Nephron (organoid): ENCODE data around the gene VPS39.

Experiments
- H3K27ac Mint-ChIP-seq, 3 experiments: 2 replicates each; pipeline ENCODE4 v1.8.0; 2020; ENCODE audit warnings: mixed read lengths in 3 of 3, mild to moderate bottlenecking in 2 of 3, moderate library complexity in 1 of 3
- H3K27me3 Mint-ChIP-seq: 2 replicates; pipeline ENCODE4 v1.8.0; 2021; ENCODE audit warnings: low read depth, mild to moderate bottlenecking, moderate library complexity, mixed read lengths
- H3K36me3 Mint-ChIP-seq: 2 replicates; pipeline ENCODE4 v1.8.0; 2020; ENCODE audit warnings: low read depth, mixed read lengths
- H3K4me1 Mint-ChIP-seq: 2 replicates; pipeline ENCODE4 v1.8.0; 2020; ENCODE audit warnings: mixed read lengths
- H3K4me3 Mint-ChIP-seq, 3 experiments: 2 replicates each; pipeline ENCODE4 v1.8.0; 2020; ENCODE audit warnings: mild to moderate bottlenecking in 3 of 3, mixed read lengths in 3 of 3, moderate library complexity in 2 of 3
- H3K9me3 Mint-ChIP-seq: 2 replicates; pipeline ENCODE4 v1.8.0; 2020; ENCODE audit warnings: mixed read lengths
- TF ChIP-seq, protein P1 (sequence below), 3 experiments: fragments of 200-600 bp; sonication (generic); IDR thresholded peaks; one replicate each; pipeline ENCODE4 v1.5.0; 2021; ENCODE audit warnings: antibody characterized with exemption in 3 of 3; ENCODE audit not compliant: unreplicated experiment in 3 of 3

VPS39 gene

GRCh38 chr15:42198516-42198915, 9.6 kb downstream of the VPS39 start:
- TF ChIP-seq, protein P1, sequence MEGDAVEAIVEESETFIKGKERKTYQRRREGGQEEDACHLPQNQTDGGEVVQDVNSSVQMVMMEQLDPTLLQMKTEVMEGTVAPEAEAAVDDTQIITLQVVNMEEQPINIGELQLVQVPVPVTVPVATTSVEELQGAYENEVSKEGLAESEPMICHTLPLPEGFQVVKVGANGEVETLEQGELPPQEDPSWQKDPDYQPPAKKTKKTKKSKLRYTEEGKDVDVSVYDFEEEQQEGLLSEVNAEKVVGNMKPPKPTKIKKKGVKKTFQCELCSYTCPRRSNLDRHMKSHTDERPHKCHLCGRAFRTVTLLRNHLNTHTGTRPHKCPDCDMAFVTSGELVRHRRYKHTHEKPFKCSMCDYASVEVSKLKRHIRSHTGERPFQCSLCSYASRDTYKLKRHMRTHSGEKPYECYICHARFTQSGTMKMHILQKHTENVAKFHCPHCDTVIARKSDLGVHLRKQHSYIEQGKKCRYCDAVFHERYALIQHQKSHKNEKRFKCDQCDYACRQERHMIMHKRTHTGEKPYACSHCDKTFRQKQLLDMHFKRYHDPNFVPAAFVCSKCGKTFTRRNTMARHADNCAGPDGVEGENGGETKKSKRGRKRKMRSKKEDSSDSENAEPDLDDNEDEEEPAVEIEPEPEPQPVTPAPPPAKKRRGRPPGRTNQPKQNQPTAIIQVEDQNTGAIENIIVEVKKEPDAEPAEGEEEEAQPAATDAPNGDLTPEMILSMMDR (IDR thresholded peaks at IDR 0.05; ENCODE audit: unreplicated experiment in 3 of 3) = no peak

GRCh38 chr15:42194513-42194912, 13.6 kb downstream of the VPS39 start:
- Mint-ChIP-seq H3K4me3 (no peak overlapping the region), H3K36me3 (peaks cover 76% of the 10 kb centered on the region), H3K4me1 (no peaks in the 10 kb centered on the region), H3K27me3 (no peaks in the 10 kb centered on the region), H3K9me3 (peaks cover 3% of the 10 kb centered on the region), H3K27ac (no peak overlapping the region)
- TF ChIP-seq, protein P1 (IDR thresholded peaks at IDR 0.05; ENCODE audit: unreplicated experiment in 3 of 3) = no peak

More at GRCh38 chr15:42198516-42198915, 9.6 kb downstream of the VPS39 start:
- H3K36me3 Mint-ChIP-seq = peaks cover 61% of the 10 kb centered on the region
- no peak overlapping the region for H3K27ac Mint-ChIP-seq
- no peak overlapping the region for H3K4me3 Mint-ChIP-seq
- H3K27me3 Mint-ChIP-seq = no peaks in the 10 kb centered on the region
- H3K4me1 Mint-ChIP-seq = no peaks in the 10 kb centered on the region
- peaks cover 3% of the 10 kb centered on the region for H3K9me3 Mint-ChIP-seq

DNA sequence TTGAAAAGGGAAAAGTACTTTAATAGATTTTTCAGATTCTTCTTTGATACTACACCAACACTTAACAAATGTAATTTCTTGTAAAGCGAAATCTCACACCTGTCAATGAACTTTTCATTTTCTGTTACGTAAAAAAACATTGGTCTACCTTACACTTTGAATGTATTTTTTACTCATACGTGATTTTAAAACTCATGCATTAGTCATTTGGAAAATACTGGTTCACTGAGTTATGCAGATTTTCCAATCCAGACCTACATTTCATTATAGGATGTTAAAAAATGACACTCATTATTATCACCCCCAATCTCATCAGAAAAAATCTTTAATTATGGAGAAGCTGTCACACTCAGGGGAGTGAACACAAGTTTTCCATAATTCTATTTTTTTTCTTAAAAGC, 14.7 kb downstream of the VPS39 start:
- Mint-ChIP-seq H3K27ac (no peak overlapping the region), H3K4me1 (no peaks in the 10 kb centered on the region), H3K36me3 (peaks cover 71% of the 10 kb centered on the region), H3K4me3 (no peak overlapping the region), H3K27me3 (no peaks in the 10 kb centered on the region), H3K9me3 (peaks cover 3% of the 10 kb centered on the region)
- TF ChIP-seq, protein P1 (IDR thresholded peaks at IDR 0.05; ENCODE audit: unreplicated experiment in 3 of 3) = no peak

GRCh38 chr15:42191610-42192346, 16.3 kb downstream of the VPS39 start:
- H3K36me3 Mint-ChIP-seq = peaks cover 73% of the 10 kb centered on the region
- H3K9me3 Mint-ChIP-seq = peaks cover 3% of the 10 kb centered on the region
- TF ChIP-seq, protein P1 (IDR thresholded peaks at IDR 0.05; ENCODE audit: unreplicated experiment in 3 of 3) = no peak
- H3K27me3 Mint-ChIP-seq = no peaks in the 10 kb centered on the region
- no peak overlapping the region for H3K27ac Mint-ChIP-seq
- no peaks in the 10 kb centered on the region for H3K4me1 Mint-ChIP-seq
- no peak overlapping the region for H3K4me3 Mint-ChIP-seq

- H3K27ac Mint-ChIP-seq = no peak overlapping the region
- H3K9me3 Mint-ChIP-seq = no peaks in the 10 kb centered on the region
- H3K36me3 Mint-ChIP-seq = peaks cover 74% of the 10 kb centered on the region
- no peak overlapping the region for H3K4me3 Mint-ChIP-seq
- TF ChIP-seq, protein P1 (IDR thresholded peaks at IDR 0.05; ENCODE audit: unreplicated experiment in 3 of 3) = no peak
- no peaks in the 10 kb centered on the region for H3K27me3 Mint-ChIP-seq
- H3K4me1 Mint-ChIP-seq = no peaks in the 10 kb centered on the region
Observed at GRCh38 chr15:42190370-42190769, 17.7 kb downstream of the VPS39 start.

DNA sequence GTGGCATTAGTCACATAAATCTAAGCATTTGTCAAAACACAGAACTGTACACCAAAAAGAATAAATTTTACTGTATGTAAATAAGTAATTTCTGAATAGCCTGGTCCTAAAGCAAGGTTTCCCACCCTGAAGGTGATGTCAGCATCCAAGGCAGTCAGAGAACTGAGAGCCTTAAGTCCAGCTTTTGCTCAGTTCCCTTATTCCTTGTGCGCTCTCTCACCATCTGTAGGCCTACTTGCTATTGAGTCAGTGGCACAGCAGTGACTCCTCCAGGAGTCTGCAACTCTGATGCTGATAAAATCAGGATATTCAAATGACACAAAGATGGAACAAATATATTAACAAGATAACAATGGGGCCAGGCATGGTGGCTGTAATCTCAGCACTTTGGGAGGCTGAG, 22.3 kb downstream of the VPS39 start:
- H3K27ac Mint-ChIP-seq = no peak overlapping the region
- H3K27me3 Mint-ChIP-seq = no peaks in the 10 kb centered on the region
- TF ChIP-seq, protein P1 (IDR thresholded peaks at IDR 0.05; ENCODE audit: unreplicated experiment in 3 of 3) = no peak
- peaks cover 75% of the 10 kb centered on the region for H3K36me3 Mint-ChIP-seq
- no peaks in the 10 kb centered on the region for H3K4me1 Mint-ChIP-seq
- H3K9me3 Mint-ChIP-seq = no peaks in the 10 kb centered on the region
- H3K4me3 Mint-ChIP-seq = no peak overlapping the region
